ENCODE results near the gene S100B. TPM values are rescaled to one million over a fixed set of nuclear protein-coding genes. Genes with fewer than 3 reads are reported as not detected.

Gene S100B
- total and polyA plus RNA-seq, 2 experiments from 2014 or later: not detected

GRCh38 chr21:46572850-46573249, 32.0 kb downstream of the S100B start:
- DNase-seq (ENCODE audit: low spot score): no peak
- TF ChIP-seq EZH2phosphoT487 (IDR thresholded peaks at IDR 0.05; ENCODE audit: low read depth, severe bottlenecking, unreplicated experiment) (no peak), EZH2 (IDR thresholded peaks at IDR 0.05; ENCODE audit: borderline replicate concordance) (no peak), CTCF (IDR thresholded peaks at IDR 0.05; ENCODE audit: poor library complexity) (no peak)
- Histone ChIP-seq H4K20me1 (ENCODE audit: insufficient read depth, poor library complexity, severe bottlenecking) (no peaks in the 10 kb centered on the region), H3K27me3 (no peaks in the 10 kb centered on the region), H3K9me2 (replicated peaks; ENCODE audit: insufficient read depth) (no peaks in the 10 kb centered on the region), H3K9me3 (ENCODE audit: low read depth) (peaks cover 8% of the 10 kb centered on the region), H2AFZ (no peak overlapping the region), H3K4me1 (ENCODE audit: insufficient read depth) (no peaks in the 10 kb centered on the region), H3K4me2 (no peak overlapping the region), H3K79me2 (no peaks in the 10 kb centered on the region), H3K4me3 (no peak overlapping the region), H3K36me3 (replicated peaks; ENCODE audit: insufficient read depth, low read depth) (no peaks in the 10 kb centered on the region), H3K27ac (no peak overlapping the region)
- WGBS (ENCODE audit: low lambda C conversion rate, missing lambda C conversion rate): 95% methylated on average over 1 of the region's 1 CpG

GRCh38 chr21:46570631-46571030, 34.3 kb downstream of the S100B start:
- Histone ChIP-seq H3K9me2 (replicated peaks; ENCODE audit: insufficient read depth) (no peaks in the 10 kb centered on the region), H4K20me1 (ENCODE audit: insufficient read depth, poor library complexity, severe bottlenecking) (no peaks in the 10 kb centered on the region), H3K36me3 (replicated peaks; ENCODE audit: insufficient read depth, low read depth) (no peaks in the 10 kb centered on the region), H3K27ac (no peak overlapping the region), H3K27me3 (no peaks in the 10 kb centered on the region), H2AFZ (no peak overlapping the region), H3K4me3 (no peak overlapping the region), H3K9me3 (ENCODE audit: low read depth) (peaks cover 3% of the 10 kb centered on the region), H3K4me1 (ENCODE audit: insufficient read depth) (no peaks in the 10 kb centered on the region), H3K4me2 (no peak overlapping the region), H3K79me2 (no peaks in the 10 kb centered on the region)
- no peak for DNase-seq (ENCODE audit: low spot score)
- TF ChIP-seq CTCF (IDR thresholded peaks at IDR 0.05; ENCODE audit: poor library complexity) (no peak), EZH2phosphoT487 (IDR thresholded peaks at IDR 0.05; ENCODE audit: low read depth, severe bottlenecking, unreplicated experiment) (no peak), EZH2 (IDR thresholded peaks at IDR 0.05; ENCODE audit: borderline replicate concordance) (no peak)

DNA sequence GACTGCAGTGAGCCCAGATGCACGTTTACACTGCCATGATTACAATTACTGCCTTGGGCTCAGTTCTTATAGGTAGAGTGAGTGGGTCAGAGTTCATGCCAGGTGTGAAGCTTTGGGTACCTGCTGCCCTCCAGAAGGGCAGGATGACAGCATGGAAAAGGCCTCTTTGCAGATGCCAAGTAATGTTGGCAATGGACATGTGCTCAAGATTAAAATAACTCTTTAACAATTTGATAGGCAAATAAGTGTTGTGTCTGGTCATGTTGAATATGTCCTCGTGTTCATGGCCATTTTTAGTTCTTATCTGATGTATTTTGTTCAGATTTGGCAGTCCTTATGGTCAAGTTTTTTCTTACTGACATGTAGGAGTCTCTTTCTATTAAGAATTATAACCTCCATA, 34.8 kb downstream of the S100B start:
- no peaks in the 10 kb centered on the region for H3K79me2 ChIP-seq
- no peak overlapping the region for H3K4me2 ChIP-seq
- no peaks in the 10 kb centered on the region for H3K36me3 ChIP-seq (replicated peaks; ENCODE audit: insufficient read depth, low read depth)
- H4K20me1 ChIP-seq (ENCODE audit: insufficient read depth, poor library complexity, severe bottlenecking): no peaks in the 10 kb centered on the region
- no peaks in the 10 kb centered on the region for H3K4me1 ChIP-seq (ENCODE audit: insufficient read depth)
- no peak overlapping the region for H3K27ac ChIP-seq
- no peak overlapping the region for H2AFZ ChIP-seq
- H3K27me3 ChIP-seq: no peaks in the 10 kb centered on the region
- peaks cover 3% of the 10 kb centered on the region for H3K9me3 ChIP-seq (ENCODE audit: low read depth)
- DNase-seq (ENCODE audit: low spot score): no peak
- no peak for TF ChIP-seq EZH2 (IDR thresholded peaks at IDR 0.05; ENCODE audit: borderline replicate concordance)
- no peak for TF ChIP-seq CTCF (IDR thresholded peaks at IDR 0.05; ENCODE audit: poor library complexity)
- no peak for TF ChIP-seq EZH2phosphoT487 (IDR thresholded peaks at IDR 0.05; ENCODE audit: low read depth, severe bottlenecking, unreplicated experiment)
- 85% methylated on average over 2 of the region's 2 CpGs for WGBS (ENCODE audit: low lambda C conversion rate, missing lambda C conversion rate)
- no peak overlapping the region for H3K4me3 ChIP-seq
- no peaks in the 10 kb centered on the region for H3K9me2 ChIP-seq (replicated peaks; ENCODE audit: insufficient read depth)

DNA sequence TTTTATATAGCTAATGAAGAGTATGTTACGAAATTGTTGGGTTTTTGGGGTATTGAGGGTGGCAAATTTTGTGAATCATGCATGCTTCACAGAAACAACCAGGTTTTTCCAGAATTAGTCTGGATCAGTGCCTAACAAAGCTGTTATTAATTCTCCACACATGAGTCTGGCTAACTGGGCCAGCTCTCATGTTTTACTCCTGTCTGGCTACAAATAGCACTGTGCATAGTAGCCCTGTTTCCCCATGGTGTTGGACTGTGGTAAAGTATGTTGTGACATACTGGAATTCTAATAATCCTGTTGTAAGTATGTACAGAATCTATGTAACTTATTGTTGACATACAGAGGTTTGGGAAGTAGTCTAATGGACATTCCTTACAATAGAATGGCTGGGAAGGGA, 35.8 kb downstream of the S100B start:
- Histone ChIP-seq H3K4me1 (ENCODE audit: insufficient read depth) (no peaks in the 10 kb centered on the region), H3K4me3 (no peak overlapping the region), H3K36me3 (replicated peaks; ENCODE audit: insufficient read depth, low read depth) (no peaks in the 10 kb centered on the region), H3K27me3 (no peaks in the 10 kb centered on the region), H3K79me2 (no peaks in the 10 kb centered on the region), H3K27ac (no peak overlapping the region), H4K20me1 (ENCODE audit: insufficient read depth, poor library complexity, severe bottlenecking) (no peaks in the 10 kb centered on the region), H3K9me3 (ENCODE audit: low read depth) (peaks cover 3% of the 10 kb centered on the region), H3K9me2 (replicated peaks; ENCODE audit: insufficient read depth) (no peaks in the 10 kb centered on the region), H2AFZ (no peak overlapping the region), H3K4me2 (no peak overlapping the region)
- DNase-seq (ENCODE audit: low spot score): no peak
- TF ChIP-seq EZH2 (IDR thresholded peaks at IDR 0.05; ENCODE audit: borderline replicate concordance): no peak
- no peak for TF ChIP-seq CTCF (IDR thresholded peaks at IDR 0.05; ENCODE audit: poor library complexity)
- no peak for TF ChIP-seq EZH2phosphoT487 (IDR thresholded peaks at IDR 0.05; ENCODE audit: low read depth, severe bottlenecking, unreplicated experiment)
- WGBS (ENCODE audit: low lambda C conversion rate, missing lambda C conversion rate): 97% methylated on average over 1 of the region's 1 CpG

All from hepatocyte (in vitro differentiated cells).